HK-2 (cell line): ENCODE measurements around the gene COMT.

Experiments used
- DNase-seq: peaks from one replicate; pipeline ENCODE4 v3.0.0-alpha.2; 2018; ENCODE audit not compliant: unreplicated experiment

Gene COMT

DNA sequence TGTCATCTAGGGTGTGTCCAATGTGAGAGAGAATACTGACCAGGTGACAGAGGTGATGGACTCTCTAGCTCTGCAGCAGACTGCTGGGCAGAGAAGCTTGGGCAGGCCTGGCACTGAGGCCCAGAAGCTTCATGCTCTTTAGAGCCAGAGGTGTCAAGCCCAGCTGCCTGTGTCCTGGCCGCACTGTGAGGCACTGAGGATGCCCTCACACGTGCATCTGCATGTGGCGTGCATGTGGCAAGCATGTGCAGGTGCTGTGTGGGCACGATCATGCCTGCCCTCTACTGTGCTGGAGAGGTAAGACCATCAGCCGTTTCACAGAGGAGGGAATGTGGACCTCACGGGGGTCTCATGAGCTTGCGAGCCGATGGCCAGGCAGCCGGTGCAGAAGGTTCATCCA is 15.9 kb downstream of the COMT start:
- no peak for DNase-seq

DNA sequence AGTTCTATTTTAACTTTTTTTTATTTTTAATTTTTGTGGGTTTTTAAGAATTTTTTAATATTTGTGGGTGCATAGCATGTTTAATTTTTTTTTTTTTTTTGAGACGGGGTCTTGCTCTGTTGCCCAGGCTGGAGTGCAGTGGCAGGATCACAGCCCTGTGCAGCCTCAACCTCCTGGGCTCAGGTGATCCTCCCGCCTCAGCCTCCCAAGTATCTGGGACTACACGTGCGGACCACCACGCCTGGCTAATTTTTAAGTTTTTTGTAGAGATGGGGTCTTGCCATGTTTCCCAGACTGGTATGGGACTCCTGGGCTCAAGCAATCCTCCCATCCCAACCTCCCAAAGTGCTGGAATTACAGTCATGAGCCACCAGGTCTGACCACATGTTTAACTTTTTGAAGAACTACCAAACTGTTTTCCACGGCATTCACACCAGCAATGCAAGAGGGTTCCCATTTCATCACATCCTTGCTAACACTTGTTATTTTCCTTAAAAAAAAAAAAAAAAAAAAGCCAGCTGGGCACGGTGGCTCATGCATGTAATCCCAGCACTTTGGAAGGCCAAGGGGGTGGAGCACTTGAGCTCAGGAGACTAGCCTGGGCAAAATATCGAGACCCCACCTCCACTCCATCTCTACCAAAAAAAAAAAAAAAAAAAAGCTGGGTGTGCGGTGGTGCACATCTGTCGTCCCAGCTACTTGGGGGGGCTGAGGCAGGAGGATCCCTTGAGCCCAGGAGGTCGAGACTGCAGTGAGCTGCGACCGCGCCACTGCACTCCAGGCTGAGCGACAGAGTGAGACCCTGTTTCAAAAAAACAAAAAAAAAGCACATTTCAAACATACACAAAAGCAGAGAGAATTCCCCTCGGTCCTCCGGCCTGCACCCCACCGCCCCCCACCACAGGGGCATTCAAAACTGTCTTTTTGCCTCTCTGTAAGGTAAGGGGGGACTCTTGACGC is 16.8 kb downstream of the COMT start:
- DNase-seq, result no peak

DNA sequence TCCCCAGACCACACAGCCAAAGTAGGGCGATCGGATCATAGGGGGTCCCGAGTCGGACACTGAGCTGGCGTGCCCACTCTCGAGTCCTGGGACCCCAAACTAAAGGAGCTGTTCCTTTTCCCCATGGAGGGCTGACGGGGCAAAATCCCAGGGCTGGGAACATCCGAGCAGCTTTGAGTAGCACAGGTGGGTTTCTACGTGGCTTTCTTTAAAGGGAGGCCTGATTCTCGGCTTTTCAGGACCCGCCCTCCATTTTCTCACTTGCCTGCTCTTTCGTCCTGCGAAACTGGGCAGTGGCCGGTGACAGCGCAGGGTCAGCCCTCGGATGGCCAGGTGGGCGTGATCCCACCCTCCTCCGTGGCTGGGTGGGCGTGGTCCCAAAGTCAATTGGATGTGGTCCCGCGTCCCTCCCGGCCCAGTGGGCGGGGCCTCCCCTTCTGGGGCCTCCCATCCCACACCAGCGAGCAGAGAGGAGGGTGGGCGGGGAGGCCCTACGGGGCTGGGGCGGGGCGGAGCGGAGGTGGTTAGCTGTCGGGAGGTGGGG is 17.5 kb downstream of the COMT start:
- no peak for DNase-seq

DNA sequence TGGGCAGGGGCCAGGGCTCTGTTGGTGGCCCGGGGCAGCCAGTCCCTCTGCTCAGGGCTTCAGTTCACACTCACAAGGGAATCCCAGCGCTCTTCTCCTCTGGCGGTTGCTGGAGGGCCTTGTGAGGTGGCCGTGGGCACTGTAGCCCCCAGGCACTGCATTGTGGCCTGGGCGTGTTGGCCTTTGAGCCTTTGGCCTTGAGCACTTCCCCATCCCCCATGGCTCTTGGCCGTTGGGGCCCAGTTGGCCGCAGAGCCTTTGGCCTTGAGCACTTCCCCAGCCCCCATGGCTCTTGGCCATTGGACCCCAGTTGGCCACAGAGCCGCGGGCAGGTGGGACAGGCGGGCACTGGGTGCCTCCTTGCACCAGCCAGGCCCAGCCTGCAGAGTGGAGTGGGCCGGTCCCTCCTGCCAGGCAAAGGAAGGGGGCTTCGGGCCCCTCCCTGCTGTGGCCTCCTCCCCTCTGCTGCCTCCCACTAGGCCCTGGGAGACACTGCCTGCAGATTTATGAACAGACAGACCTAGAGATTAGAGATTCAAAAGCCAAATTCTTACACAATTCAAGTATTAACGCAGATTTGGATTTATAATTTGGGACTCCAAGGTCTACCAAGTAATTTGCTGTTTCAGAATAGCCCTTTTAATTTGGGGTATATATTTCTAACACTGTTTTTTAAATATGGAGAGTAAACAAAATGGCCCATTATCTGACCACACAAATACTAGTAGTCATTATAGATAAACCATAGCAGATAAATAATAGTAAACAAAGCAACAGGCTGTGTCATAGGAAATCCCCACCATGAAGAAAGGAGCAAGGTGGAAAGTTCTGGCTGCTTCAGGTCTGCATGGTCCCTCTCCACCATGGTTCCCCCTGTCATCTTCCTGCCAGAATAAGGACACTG is 18.3 kb downstream of the COMT start:
- no peak for DNase-seq

DNA sequence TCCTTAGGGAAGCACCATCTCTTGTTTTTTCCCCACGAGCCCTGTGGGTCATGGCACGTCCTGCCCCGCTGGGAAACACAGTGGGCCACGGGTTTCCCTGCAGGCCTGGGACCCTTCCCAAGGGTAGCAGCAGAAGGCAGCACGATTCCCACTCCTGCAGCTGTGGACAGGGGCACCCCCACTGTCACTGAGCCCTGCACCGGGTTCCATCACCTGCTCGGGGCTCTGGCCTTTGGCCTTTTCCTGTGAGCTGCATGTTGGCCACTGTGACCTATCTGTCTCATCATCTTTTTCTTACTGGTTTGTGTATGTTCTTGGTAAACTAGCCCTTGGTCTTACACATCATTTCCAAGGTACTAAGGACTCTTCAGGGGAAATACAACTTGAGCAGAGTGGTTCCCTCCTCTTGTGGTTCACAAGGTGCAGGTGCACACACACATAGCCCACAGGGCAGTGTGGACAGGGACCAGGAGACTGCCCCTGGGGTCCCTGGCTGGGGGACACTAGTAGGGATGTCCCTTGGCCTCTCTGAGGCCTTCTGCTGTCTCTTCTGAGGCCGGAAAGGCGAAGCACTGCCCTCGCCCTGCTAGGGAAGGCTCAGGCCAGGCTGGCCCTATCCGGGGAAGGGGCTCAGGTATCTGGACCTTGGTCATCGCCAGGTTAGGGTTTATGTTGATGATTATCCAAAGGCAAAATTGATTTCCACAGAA is 19.1 kb downstream of the COMT start:
- DNase-seq, result no peak

DNA sequence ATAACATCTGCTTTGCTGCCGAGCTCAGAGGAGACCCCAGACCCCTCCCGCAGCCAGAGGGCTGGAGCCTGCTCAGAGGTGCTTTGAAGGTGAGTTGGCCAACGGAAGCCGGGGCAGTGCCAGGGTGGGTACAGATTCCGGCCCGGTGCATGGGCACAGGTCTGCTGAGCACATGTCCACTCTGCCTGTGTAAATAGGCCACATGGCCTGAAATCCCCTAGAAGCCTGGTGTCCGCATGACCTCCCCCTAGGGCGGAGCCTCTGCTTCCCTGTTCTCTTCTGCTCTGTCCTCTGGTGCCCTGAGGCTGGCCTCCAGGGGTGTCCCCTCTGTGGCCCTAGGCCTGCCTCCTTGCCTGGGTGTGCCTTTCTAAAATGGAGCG is 19.6 kb downstream of the COMT start:
- DNase-seq, result no peak

DNA sequence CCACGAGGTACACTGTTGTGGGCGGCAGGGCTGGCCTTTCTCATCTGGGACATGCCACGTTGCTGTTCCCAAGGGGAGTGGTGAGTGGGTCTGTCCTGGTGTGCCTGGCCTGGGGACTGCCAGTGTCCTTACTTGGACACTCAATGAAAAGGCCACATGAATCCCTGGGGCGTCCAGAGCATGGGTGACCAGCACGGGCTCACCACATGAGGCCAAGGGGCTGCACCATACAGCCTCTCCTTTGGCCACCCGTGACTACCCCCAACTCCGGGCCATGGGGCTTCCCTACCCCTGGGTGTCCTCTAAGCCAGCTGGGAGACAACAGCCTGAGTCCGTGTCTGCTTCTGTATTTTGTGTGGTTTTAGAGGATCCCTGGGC is 20.3 kb downstream of the COMT start:
- DNase-seq, result no peak

DNA sequence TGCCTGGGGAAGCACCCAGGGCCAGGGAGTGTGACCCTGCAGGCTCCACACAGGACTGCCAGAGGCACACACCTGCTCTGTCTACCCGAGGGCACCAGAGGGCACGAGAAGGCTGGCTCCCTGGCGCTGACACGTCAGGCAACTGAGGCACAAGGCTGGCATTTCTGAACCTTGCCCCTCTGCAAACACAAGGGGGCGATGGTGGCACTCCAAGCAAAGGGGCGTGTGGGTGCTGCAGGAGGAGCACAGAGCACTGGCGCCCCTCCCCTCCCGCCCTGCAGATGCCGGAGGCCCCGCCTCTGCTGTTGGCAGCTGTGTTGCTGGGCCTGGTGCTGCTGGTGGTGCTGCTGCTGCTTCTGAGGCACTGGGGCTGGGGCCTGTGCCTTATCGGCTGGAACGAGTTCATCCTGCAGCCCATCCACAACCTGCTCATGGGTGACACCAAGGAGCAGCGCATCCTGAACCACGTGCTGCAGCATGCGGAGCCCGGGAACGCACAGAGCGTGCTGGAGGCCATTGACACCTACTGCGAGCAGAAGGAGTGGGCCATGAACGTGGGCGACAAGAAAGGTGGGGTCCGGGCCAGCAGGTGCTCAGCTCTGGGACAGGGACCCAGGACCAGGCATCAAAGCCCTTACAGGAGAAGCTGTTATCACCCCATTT is 20.8 kb downstream of the COMT start:
- DNase-seq, result peak; percentile 50

DNA sequence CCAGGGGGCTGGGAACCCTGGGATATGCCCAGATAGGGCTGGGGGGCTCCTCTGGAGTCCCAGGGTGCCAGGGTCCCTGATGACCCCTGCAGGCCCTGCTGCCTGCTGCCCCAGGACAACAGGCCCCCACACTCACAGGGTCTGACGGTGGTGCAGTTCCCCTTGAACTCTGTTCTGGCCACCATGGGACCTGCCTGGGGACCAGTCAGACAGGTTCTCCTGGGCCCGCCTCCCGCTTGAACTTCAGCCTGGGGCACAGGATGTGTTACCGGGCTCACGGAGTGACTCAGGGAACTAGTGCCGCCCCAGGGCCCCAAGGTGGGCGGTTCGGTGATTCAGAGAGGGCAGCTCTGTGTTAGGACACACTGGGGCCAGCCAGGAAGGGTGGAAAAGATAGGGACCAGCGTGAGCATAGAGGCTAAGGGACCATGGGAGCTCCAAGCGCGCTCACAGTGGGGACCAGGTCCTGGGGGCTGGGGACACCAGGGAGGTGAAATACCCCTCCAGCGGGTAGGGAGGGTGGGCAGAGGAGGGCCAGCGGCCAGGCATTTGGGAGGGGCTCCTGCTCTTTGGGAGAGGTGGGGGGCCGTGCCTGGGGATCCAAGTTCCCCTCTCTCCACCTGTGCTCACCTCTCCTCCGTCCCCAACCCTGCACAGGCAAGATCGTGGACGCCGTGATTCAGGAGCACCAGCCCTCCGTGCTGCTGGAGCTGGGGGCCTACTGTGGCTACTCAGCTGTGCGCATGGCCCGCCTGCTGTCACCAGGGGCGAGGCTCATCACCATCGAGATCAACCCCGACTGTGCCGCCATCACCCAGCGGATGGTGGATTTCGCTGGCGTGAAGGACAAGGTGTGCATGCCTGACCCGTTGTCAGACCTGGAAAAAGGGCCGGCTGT is 21.6 kb downstream of the COMT start:
- peak; percentile 90 for DNase-seq

DNA sequence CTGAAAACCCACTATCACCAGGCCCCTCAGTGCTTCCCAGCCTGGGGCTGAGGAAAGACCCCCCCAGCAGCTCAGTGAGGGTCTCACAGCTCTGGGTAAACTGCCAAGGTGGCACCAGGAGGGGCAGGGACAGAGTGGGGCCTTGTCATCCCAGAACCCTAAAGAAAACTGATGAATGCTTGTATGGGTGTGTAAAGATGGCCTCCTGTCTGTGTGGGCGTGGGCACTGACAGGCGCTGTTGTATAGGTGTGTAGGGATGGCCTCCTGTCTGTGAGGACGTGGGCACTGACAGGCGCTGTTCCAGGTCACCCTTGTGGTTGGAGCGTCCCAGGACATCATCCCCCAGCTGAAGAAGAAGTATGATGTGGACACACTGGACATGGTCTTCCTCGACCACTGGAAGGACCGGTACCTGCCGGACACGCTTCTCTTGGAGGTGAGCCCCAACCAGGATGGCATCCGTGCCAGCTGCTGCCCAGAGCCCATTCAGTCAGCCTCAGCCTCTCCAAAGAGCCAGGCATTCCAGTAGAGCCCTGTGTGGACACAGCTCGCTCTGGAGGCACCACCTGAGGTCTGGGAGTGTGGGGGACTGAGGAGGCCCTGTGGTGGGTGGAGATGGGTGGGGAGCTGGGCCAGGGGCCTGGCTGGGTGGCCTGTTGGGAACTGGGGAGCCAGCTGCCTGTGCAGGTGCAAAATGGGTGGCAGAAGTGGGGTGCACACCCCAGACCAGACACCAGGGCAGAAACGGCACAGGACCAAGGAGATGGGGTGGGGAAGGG is 22.5 kb downstream of the COMT start:
- no peak for DNase-seq

DNA sequence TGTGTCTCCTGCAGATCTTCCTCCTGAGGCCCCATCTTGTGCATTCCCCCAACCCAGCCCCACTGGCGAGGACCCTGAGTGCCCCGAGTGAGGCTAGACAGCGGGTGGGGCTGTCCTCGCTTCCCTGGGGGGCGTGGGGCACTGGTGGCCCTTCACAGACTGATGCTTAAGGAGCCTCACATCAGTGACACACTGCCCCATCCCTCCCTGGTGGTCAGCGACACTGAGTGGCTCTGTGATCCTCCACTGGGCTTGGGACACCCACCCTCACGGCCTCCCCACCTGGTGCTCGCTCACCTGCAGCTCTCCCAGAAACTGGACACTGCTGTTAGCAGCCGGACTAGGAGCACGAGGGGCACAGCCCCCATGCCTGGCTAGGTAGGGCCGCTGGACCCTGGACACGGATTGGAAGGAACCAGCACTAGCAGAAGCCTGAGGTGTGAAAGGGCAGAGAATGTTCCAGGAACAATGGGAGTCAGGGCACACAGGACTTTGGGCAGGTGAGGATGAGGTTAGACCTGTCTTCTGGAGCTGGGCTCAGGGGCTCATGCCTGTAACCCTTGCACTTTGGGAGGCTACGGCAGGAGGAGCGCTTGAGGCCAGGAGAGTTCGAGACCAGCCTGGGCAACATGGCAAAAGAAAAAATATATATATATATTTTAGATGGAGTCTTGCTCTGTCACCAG is 23.3 kb downstream of the COMT start:
- DNase-seq, result no peak

DNA sequence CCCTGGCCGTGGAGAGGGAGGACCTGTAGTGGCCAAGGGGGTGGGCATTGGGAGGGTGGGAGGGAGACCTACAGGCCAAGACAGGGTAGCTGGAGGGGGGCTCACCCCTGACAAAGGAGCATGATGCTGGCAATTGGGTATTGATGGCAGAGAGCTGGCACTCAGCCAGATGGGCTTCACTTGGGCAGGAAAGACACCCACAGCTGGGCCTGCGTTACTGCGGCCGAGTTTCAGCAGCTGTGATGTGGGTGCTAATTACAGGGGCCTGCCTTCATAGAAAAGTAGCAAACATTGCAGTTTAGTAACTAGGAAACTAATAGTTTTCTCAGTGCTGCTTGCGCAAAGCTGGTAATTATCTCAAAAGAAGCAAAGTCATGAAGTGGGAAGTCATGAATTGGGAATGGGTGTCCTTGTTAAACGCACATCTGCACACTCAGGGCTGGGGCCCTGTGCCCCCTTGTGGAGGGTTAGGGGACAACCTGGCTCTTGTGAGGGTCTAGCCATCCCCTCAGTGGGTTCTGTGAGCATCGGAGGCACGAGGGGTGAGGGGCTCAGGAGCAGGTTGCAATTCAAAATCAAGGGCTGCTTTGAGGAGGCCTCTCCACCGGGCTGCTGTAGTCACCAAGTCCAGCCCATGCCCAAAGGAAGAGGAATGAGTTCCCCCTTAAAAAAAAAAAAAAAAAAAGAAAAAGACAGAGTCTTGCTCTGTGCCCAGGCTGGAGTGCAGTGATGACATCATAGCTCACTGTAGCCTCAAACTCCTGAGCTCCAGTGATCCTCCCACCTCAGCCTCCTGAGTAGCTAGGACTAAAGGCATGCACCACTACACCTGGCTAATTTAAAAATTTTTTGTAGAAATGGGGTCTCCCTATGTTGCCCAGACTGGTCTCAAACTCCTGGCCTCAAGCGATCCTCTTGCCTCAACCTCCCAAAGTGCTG is 24.5 kb downstream of the COMT start:
- DNase-seq, result no peak

DNA sequence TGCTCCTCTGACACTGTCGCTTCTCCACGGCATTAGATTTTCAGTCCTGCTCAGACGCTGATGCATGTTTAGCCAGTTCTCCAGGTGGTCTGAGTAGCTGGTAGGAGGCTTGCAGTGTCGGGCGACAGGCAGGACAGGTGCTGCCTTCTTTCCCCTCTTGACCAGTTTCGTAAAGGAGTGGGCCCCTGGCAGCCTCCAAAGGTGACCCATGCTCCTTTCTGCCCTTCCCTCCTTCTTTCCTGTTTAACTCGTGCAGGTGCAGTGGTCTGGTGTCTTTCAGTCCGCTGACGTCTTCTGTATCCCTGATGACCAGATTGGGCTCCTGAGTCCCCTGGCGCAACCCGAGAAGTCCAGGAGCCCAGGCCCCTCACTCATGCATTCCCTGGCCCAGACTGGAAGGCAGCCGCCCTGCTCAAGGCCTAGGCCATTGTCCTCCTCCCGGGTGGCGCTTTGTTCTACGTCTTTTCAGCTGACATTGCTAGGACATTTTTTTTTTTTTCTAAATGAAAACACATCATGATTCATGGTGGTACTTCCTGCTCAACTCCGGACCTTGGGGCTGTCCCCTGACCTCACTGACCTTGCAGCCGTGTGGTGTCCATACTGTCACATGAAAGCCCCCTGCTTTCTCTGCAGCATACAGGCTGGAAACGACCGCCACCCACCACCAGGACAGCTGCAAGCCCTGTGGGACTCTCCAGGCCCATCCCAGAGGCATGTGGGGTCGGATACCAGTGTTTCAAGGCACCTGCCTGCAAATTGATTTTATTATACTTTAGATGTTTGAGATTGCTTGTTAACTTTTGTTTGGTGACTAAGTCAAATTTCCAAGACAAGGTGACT is 25.6 kb downstream of the COMT start:
- DNase-seq, result no peak

DNA sequence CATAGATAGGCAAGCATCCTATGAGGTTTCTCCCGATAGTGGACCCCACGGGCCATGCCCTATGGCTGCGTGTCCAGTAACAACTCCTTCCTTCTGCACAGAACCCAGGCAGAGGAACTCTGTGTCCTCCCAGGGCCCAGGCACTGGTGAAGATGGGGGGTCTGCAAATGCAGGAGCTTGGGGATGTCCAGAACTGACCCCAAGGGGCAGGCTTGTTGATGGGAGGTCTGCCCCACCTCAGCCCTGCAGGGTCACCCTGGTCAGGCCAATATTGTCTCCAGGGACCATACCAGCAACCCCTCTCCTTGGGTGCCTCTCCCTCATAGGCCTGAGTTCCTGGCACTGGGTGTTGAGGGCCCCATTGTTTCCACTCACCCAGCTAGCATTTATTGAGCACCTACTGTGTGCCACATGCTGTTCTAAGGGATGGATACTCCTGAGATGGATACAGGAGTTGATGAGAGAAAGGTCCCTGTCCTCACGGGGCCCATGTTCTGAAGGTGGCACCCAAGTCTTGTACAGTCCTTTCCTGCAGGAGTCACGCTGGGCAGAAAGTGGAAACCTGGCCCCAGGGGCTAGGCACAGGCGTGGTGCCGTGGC is 26.4 kb downstream of the COMT start:
- no peak for DNase-seq

DNA sequence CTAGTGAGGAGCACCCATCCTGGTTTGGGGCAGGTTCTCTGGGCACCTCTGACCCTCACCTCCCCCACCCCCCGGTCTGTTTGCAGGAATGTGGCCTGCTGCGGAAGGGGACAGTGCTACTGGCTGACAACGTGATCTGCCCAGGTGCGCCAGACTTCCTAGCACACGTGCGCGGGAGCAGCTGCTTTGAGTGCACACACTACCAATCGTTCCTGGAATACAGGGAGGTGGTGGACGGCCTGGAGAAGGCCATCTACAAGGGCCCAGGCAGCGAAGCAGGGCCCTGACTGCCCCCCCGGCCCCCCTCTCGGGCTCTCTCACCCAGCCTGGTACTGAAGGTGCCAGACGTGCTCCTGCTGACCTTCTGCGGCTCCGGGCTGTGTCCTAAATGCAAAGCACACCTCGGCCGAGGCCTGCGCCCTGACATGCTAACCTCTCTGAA is 26.9 kb downstream of the COMT start:
- DNase-seq, result no peak
